GM18861 (cell line): Measurements from ENCODE around the gene HTR1B.
A peak's percentile ranks its signal among the peaks of the same experiment; 100 is the strongest.

Experiments
- ATAC-seq: cut with Tn5 transposase; IDR thresholded peaks from one replicate; pipeline ENCODE4 v1.9.1; 2021; ENCODE audit not compliant: unreplicated experiment

HTR1B gene

GRCh38 chr6:77456531-77457248, 6.6 kb downstream of the HTR1B start:
- no peak for ATAC-seq

GRCh38 chr6:77455271-77455670, 8.0 kb downstream of the HTR1B start:
- ATAC-seq: no peak

GRCh38 chr6:77454386-77454785, 8.9 kb downstream of the HTR1B start:
- ATAC-seq: no peak

GRCh38 chr6:77451466-77451865, 11.8 kb downstream of the HTR1B start:
- ATAC-seq: no peak

- no peak for ATAC-seq
These were observed 12.4 kb downstream of the HTR1B start for GRCh38 chr6:77450924-77451323.

- ATAC-seq: no peak
These were observed 14.7 kb downstream of the HTR1B start for GRCh38 chr6:77448546-77448945.

GRCh38 chr6:77447254-77447653, 16.0 kb downstream of the HTR1B start:
- ATAC-seq: no peak

GRCh38 chr6:77446249-77446648, 17.0 kb downstream of the HTR1B start:
- ATAC-seq: no peak

GRCh38 chr6:77445214-77445613, 18.1 kb downstream of the HTR1B start:
- ATAC-seq: no peak

GRCh38 chr6:77440206-77440976, 22.9 kb downstream of the HTR1B start:
- no peak for ATAC-seq

GRCh38 chr6:77433888-77434287, 29.4 kb downstream of the HTR1B start:
- no peak for ATAC-seq

- ATAC-seq: no peak
These were observed 32.8 kb downstream of the HTR1B start for GRCh38 chr6:77430504-77430903.

GRCh38 chr6:77425671-77426070, 37.6 kb downstream of the HTR1B start:
- ATAC-seq: no peak

- no peak for ATAC-seq
These were observed 38.1 kb downstream of the HTR1B start for GRCh38 chr6:77425216-77425615.

- ATAC-seq: no peak
These were observed 38.5 kb downstream of the HTR1B start for GRCh38 chr6:77424761-77425160.

- no peak for ATAC-seq
These were observed 46.5 kb downstream of the HTR1B start for GRCh38 chr6:77416839-77417238.

GRCh38 chr6:77415706-77416105, 47.6 kb downstream of the HTR1B start:
- ATAC-seq: peak; percentile 92
